Liver (tissue), 9 donors: ENCODE results near the gene GVQW3. TPM values are rescaled to one million over a fixed set of nuclear protein-coding genes. Genes with fewer than 3 reads are reported as not detected.

ENCODE experiments used
- DNase-seq: peaks from one replicate; pipeline ENCODE4 v3.0.0-alpha.2; 2017; ENCODE audit warnings: low spot score
- H3K27ac ChIP-seq, 2 donors: one replicate each; pipeline ENCODE4 v1.7.0; 2013; ENCODE audit warnings: inconsistent platforms in 2 of 2, low read length in 2 of 2, control low read depth in 1 of 2, low read depth in 1 of 2, mild to moderate bottlenecking in 1 of 2
- H3K27me3 ChIP-seq, 4 donors: one replicate each; pipeline versions ENCODE4 v1.6.1 to v1.7.0; 2013; ENCODE audit warnings: low read length in 3 of 4, inconsistent platforms in 1 of 4, mild to moderate bottlenecking in 1 of 4, moderate library complexity in 1 of 4; ENCODE audit not compliant: control insufficient read depth in 4 of 4, insufficient read depth in 4 of 4
- H3K36me3 ChIP-seq, 4 donors: one replicate each; pipeline versions ENCODE4 v1.6.1 to v1.7.0; 2013; ENCODE audit warnings: low read length in 3 of 4, mild to moderate bottlenecking in 3 of 4, low read depth in 1 of 4, moderate library complexity in 1 of 4; ENCODE audit not compliant: control insufficient read depth in 4 of 4, insufficient read depth in 3 of 4
- H3K4me1 ChIP-seq, 4 donors: one replicate each; pipeline versions ENCODE4 v1.6.1 to v1.7.0; 2013; ENCODE audit warnings: low read length in 3 of 4, mild to moderate bottlenecking in 3 of 4, moderate library complexity in 1 of 4; ENCODE audit not compliant: control insufficient read depth in 4 of 4, insufficient read depth in 4 of 4
- H3K4me3 ChIP-seq, 3 donors: one replicate each; pipeline versions ENCODE4 v1.6.1 to v1.7.0; 2013; ENCODE audit warnings: low read length in 3 of 3, control low read depth in 1 of 3, low read depth in 1 of 3, mild to moderate bottlenecking in 1 of 3
- H3K9ac ChIP-seq, 2 donors: one replicate each; pipeline ENCODE4 v1.7.0; 2013; ENCODE audit warnings: low read length in 2 of 2, mild to moderate bottlenecking in 2 of 2, moderate library complexity in 2 of 2, control low read depth in 1 of 2, low read depth in 1 of 2
- H3K9me3 ChIP-seq, 4 donors: one replicate each; pipeline versions ENCODE4 v1.6.1 to v1.7.0; 2013; ENCODE audit warnings: low read length in 3 of 4; ENCODE audit not compliant: control insufficient read depth in 4 of 4
- EGR1 ChIP-seq, 2 donors: IDR thresholded peaks; 2 replicates each; pipeline ENCODE4 v1.6.1; 2016 to 2018; ENCODE audit warnings: antibody characterized with exemption in 2 of 2, low read depth in 2 of 2
- FOXA1 ChIP-seq: IDR thresholded peaks from 2 replicates; pipeline ENCODE4 v1.6.1; 2016; ENCODE audit warnings: antibody characterized with exemption
- FOXA2 ChIP-seq: IDR thresholded peaks from 2 replicates; pipeline ENCODE4 v1.6.1; 2016; ENCODE audit warnings: antibody characterized with exemption
- GABPA ChIP-seq, 2 donors: IDR thresholded peaks in 1 of 2; conservative IDR thresholded peaks in 1 of 2; 2 replicates each; pipeline ENCODE4 v1.6.1; 2016; ENCODE audit warnings: antibody characterized with exemption in 2 of 2, mild to moderate bottlenecking in 1 of 2, moderate library complexity in 1 of 2
- HNF4A ChIP-seq, 2 donors: conservative IDR thresholded peaks; 2 replicates each; pipeline ENCODE4 v1.6.1; 2016; ENCODE audit warnings: antibody characterized with exemption in 2 of 2, mild to moderate bottlenecking in 2 of 2
- HNF4G ChIP-seq: IDR thresholded peaks from 2 replicates; pipeline ENCODE4 v1.6.1; 2016; ENCODE audit warnings: antibody characterized with exemption
- JUND ChIP-seq, 2 donors: IDR thresholded peaks; 2 replicates each; pipeline ENCODE4 v1.6.1; 2016; ENCODE audit warnings: antibody characterized with exemption in 2 of 2
- NR2F2 ChIP-seq: IDR thresholded peaks from 2 replicates; pipeline ENCODE4 v1.6.1; 2016; ENCODE audit warnings: antibody characterized with exemption
- RAD21 ChIP-seq, 2 donors: IDR thresholded peaks; 2 replicates each; pipeline ENCODE4 v1.6.1; 2016; ENCODE audit warnings: antibody characterized with exemption in 2 of 2, mild to moderate bottlenecking in 2 of 2
- RXRA ChIP-seq, 2 donors: IDR thresholded peaks; 2 replicates each; pipeline ENCODE4 v1.6.1; 2017 to 2018; ENCODE audit warnings: antibody characterized with exemption in 2 of 2, mild to moderate bottlenecking in 1 of 2
- SP1 ChIP-seq: IDR thresholded peaks from 2 replicates; pipeline ENCODE4 v1.6.1; 2018; ENCODE audit warnings: antibody characterized with exemption, mild to moderate bottlenecking
- TAF1 ChIP-seq: conservative IDR thresholded peaks from 2 replicates; pipeline ENCODE4 v1.6.1; 2016; ENCODE audit warnings: antibody characterized with exemption, mild to moderate bottlenecking
- YY1 ChIP-seq: IDR thresholded peaks from 2 replicates; pipeline ENCODE4 v1.6.1; 2016; ENCODE audit warnings: antibody characterized with exemption, mild to moderate bottlenecking
- WGBS: extraction: QIAGEN DNeasy Blood & Tissue Kit; methylation state at CpG from one replicate; pipeline ENCODE4 v1.1.7; 2013; 5-methylcytosine and 5-hydroxymethylcytosine counted together
- polyA plus RNA-seq, 2 donors: library from polyadenylated mRNA; stranded (reverse) in 1 of 2; unstranded in 1 of 2; fragments of 200-250 nt in 1 of 2; fragments of >200 nt in 1 of 2; fragmentation: Nextera tagmentation in 1 of 2; extraction: Ambion mirVana in 1 of 2; gene quantifications; one replicate each; pipeline versions ENCODE4 v1.2.1 to v1.2.3, GENCODE V29; 2013 to 2015
- total RNA-seq, 2 donors: library from RNA; depleted of rRNA; stranded (reverse); fragments of >200 nt; gene quantifications; one replicate each; pipeline ENCODE4 v1.2.3, GENCODE V29; 2014
- TF ChIP-seq, protein P1 (sequence below): fragments of 150-350 bp; IDR thresholded peaks from 2 replicates; pipeline ENCODE4 v1.5.1; 2017; ENCODE audit warnings: improper control_type of control experiment, low read depth, low read length; ENCODE audit not compliant: missing input control
- TF ChIP-seq, protein P2 (sequence below): IDR thresholded peaks from 2 replicates; pipeline ENCODE4 v1.6.1; 2016; ENCODE audit warnings: antibody characterized with exemption, mild to moderate bottlenecking
- TF ChIP-seq, protein P3 (sequence below): IDR thresholded peaks from 2 replicates; pipeline ENCODE4 v1.6.1; 2016; ENCODE audit warnings: antibody characterized with exemption
- TF ChIP-seq, protein P4 (sequence below): IDR thresholded peaks from 2 replicates; pipeline ENCODE4 v1.6.1; 2016; ENCODE audit warnings: antibody characterized with exemption
- TF ChIP-seq, protein P5 (sequence below): IDR thresholded peaks from 2 replicates; pipeline ENCODE4 v1.6.1; 2016; ENCODE audit warnings: antibody characterized with exemption
- donor health status: healthy.
- donor health status: healthy.
- donor health status: healthy.
- donor health status: healthy.
- donor health status: healthy.

GVQW3 gene
- total and polyA plus RNA-seq, 4 donors, result 0.18 to 1.3 (median 0.65) TPM

DNA sequence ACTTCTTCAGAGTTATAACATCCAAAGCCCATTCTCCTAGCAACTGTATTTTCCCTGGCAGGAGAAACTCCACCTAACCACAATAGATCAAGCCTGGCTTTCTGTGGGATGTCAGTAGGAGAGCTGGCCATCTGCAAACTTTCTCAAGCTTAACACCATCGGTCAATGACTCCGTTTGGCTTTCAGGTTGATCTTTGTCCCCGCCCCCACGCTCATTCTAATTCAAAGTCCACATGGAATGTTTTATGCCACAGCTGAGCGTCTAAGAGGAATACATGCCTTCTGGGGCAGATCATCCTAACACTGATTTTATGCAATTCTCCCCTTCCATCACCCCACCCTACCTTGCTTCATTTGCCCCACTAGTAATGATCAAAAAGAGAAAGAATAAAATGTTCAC is 4.8 kb downstream of the GVQW3 start (continued):
- TF ChIP-seq, protein P1, sequence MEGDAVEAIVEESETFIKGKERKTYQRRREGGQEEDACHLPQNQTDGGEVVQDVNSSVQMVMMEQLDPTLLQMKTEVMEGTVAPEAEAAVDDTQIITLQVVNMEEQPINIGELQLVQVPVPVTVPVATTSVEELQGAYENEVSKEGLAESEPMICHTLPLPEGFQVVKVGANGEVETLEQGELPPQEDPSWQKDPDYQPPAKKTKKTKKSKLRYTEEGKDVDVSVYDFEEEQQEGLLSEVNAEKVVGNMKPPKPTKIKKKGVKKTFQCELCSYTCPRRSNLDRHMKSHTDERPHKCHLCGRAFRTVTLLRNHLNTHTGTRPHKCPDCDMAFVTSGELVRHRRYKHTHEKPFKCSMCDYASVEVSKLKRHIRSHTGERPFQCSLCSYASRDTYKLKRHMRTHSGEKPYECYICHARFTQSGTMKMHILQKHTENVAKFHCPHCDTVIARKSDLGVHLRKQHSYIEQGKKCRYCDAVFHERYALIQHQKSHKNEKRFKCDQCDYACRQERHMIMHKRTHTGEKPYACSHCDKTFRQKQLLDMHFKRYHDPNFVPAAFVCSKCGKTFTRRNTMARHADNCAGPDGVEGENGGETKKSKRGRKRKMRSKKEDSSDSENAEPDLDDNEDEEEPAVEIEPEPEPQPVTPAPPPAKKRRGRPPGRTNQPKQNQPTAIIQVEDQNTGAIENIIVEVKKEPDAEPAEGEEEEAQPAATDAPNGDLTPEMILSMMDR, result no peak
- TF ChIP-seq YY1 (peak; percentile 56), HNF4G (peak; percentile 89), RXRA (IDR thresholded peaks at IDR 0.05) (peak; percentile 90 to 93), FOXA1 (peak; percentile 37), HNF4A (conservative IDR thresholded peaks at IDR 0.05) (peak; percentile 95 to 98)

DNA sequence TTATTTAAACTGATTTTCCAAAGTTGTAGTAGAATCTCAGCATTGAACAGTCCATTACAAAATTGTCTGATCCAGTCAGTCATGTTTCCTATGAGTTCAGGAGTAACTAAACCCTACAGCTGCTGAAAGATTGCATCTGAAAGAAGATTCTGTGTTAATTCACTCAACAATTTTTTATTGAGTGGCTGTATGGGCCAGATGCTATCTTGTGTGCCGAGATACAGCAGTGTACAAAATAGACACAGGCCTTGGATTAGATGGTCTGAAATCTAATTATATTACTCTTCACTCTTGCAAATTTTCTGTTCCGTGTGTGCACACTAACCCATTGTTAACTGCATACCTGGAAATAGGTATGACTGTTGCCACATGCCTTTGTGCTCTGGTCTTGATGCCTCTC is 7.3 kb downstream of the GVQW3 start:
- no peak for DNase-seq
- Histone ChIP-seq H3K36me3 (no peaks in the 10 kb centered on the region), H3K4me1 (peaks cover 0 to 15% (median 14%) of the 10 kb centered on the region in 4 donors), H3K4me3 (no peak overlapping the region), H3K27ac (no peak overlapping the region), H3K9ac (no peak overlapping the region), H3K27me3 (no peaks in the 10 kb centered on the region), H3K9me3 (no peaks in the 10 kb centered on the region)
- no peak for TF ChIP-seq TAF1
- TF ChIP-seq NR2F2, result no peak
- TF ChIP-seq RAD21 (IDR thresholded peaks at IDR 0.05), result no peak
- TF ChIP-seq, protein P2, sequence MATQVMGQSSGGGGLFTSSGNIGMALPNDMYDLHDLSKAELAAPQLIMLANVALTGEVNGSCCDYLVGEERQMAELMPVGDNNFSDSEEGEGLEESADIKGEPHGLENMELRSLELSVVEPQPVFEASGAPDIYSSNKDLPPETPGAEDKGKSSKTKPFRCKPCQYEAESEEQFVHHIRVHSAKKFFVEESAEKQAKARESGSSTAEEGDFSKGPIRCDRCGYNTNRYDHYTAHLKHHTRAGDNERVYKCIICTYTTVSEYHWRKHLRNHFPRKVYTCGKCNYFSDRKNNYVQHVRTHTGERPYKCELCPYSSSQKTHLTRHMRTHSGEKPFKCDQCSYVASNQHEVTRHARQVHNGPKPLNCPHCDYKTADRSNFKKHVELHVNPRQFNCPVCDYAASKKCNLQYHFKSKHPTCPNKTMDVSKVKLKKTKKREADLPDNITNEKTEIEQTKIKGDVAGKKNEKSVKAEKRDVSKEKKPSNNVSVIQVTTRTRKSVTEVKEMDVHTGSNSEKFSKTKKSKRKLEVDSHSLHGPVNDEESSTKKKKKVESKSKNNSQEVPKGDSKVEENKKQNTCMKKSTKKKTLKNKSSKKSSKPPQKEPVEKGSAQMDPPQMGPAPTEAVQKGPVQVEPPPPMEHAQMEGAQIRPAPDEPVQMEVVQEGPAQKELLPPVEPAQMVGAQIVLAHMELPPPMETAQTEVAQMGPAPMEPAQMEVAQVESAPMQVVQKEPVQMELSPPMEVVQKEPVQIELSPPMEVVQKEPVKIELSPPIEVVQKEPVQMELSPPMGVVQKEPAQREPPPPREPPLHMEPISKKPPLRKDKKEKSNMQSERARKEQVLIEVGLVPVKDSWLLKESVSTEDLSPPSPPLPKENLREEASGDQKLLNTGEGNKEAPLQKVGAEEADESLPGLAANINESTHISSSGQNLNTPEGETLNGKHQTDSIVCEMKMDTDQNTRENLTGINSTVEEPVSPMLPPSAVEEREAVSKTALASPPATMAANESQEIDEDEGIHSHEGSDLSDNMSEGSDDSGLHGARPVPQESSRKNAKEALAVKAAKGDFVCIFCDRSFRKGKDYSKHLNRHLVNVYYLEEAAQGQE, result no peak
- no peak for TF ChIP-seq FOXA1
- TF ChIP-seq, protein P3, sequence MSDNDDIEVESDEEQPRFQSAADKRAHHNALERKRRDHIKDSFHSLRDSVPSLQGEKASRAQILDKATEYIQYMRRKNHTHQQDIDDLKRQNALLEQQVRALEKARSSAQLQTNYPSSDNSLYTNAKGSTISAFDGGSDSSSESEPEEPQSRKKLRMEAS, result no peak
- TF ChIP-seq HNF4A (conservative IDR thresholded peaks at IDR 0.05), result no peak
- WGBS, result 94% methylated on average over 2 of the region's 2 CpGs

DNA sequence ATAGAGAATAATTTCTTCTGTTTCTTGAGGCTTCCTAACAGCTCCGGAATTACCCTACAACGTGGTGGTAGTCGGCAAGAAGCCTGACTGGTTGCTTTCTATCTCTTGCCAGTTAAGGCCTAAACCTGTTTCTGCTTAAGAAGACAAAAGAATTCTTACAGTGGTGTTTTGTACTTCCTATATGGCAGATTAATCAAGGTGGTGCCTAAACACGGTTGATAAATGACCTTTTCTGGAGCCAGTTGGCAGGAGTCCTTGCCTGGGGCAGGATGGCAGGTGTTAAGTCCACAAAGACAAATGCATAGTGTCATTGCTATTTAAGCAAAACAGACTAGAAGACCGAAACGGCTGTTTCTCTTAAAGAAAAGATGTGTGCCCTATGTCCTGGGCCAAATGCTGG is 9.9 kb downstream of the GVQW3 start:
- no peak overlapping the region for H3K27ac ChIP-seq
- H3K9ac ChIP-seq, result no peak overlapping the region
- WGBS, result 65% methylated on average over 6 of the region's 6 CpGs
- H3K36me3 ChIP-seq, result no peaks in the 10 kb centered on the region
- H3K4me3 ChIP-seq, result no peak overlapping the region
- no peaks in the 10 kb centered on the region for H3K27me3 ChIP-seq
- H3K4me1 ChIP-seq, result peaks cover 0 to 7% (median 6%) of the 10 kb centered on the region in 4 donors
- H3K9me3 ChIP-seq, result no peaks in the 10 kb centered on the region
- DNase-seq, result no peak
- TF ChIP-seq TAF1 (no peak), NR2F2 (no peak), GABPA (IDR thresholded peaks at IDR 0.05 in 1 of 2, conservative IDR thresholded peaks at IDR 0.05 in 1 of 2) (no peak), FOXA2 (no peak), RAD21 (IDR thresholded peaks at IDR 0.05) (no peak), EGR1 (IDR thresholded peaks at IDR 0.05; ENCODE audit: low read depth in 2 of 2) (no peak), YY1 (no peak), RXRA (IDR thresholded peaks at IDR 0.05) (no peak), SP1 (no peak), JUND (IDR thresholded peaks at IDR 0.05) (no peak), HNF4G (no peak), HNF4A (conservative IDR thresholded peaks at IDR 0.05) (no peak), FOXA1 (no peak)
- TF ChIP-seq, protein P4, sequence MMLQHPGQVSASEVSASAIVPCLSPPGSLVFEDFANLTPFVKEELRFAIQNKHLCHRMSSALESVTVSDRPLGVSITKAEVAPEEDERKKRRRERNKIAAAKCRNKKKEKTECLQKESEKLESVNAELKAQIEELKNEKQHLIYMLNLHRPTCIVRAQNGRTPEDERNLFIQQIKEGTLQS, result no peak
- TF ChIP-seq, protein P3, result no peak
- TF ChIP-seq, protein P5, sequence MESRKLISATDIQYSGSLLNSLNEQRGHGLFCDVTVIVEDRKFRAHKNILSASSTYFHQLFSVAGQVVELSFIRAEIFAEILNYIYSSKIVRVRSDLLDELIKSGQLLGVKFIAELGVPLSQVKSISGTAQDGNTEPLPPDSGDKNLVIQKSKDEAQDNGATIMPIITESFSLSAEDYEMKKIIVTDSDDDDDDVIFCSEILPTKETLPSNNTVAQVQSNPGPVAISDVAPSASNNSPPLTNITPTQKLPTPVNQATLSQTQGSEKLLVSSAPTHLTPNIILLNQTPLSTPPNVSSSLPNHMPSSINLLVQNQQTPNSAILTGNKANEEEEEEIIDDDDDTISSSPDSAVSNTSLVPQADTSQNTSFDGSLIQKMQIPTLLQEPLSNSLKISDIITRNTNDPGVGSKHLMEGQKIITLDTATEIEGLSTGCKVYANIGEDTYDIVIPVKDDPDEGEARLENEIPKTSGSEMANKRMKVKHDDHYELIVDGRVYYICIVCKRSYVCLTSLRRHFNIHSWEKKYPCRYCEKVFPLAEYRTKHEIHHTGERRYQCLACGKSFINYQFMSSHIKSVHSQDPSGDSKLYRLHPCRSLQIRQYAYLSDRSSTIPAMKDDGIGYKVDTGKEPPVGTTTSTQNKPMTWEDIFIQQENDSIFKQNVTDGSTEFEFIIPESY, result no peak
- TF ChIP-seq, protein P2, result no peak
